ENCODE results near the gene RAB31. TPM values are rescaled to one million over a fixed set of nuclear protein-coding genes. Genes with fewer than 3 reads are reported as not detected.
A peak's percentile ranks its signal among the peaks of the same experiment; 100 is the strongest.

Gene RAB31
- total RNA-seq, 1 experiment from 2014 or later: 118 TPM

- H3K4me3 ChIP-seq (ENCODE audit: low read depth in 2 of 2, low read length in 2 of 2): peak overlapping the region in 1 of 2 experiments; percentile 29; a peak in 2 of 4 replicates
- no peaks in the 10 kb centered on the region for H3K36me3 ChIP-seq (ENCODE audit: control insufficient read depth, insufficient read depth, low read length)
- peak overlapping the region; percentile 73 for H3K27ac ChIP-seq (ENCODE audit: low read length)
- in situ Hi-C loops (cut with HindIII; ENCODE audit: low pct_unique_long_range_greater_than_20kb, low sequenced_read_pairs) (no loop called here), intact Hi-C loops (cut with micrococcal nuclease; ENCODE audit: unreplicated experiment) (loop anchor here (10.0 kb wide), 1 partner anchor 87 kb away; the partner anchor contains the start of gene VAPA)
- ATAC-seq: peak; percentile 91
- H3K4me1 ChIP-seq (ENCODE audit: control insufficient read depth, insufficient read depth, low read length): peaks cover 64% of the 10 kb centered on the region
- H3K27me3 ChIP-seq (ENCODE audit: control insufficient read depth, insufficient read depth, low read length): no peaks in the 10 kb centered on the region
- H3K9me3 ChIP-seq (ENCODE audit: control insufficient read depth, insufficient read depth, low read depth, low read length): no peaks in the 10 kb centered on the region
- peak; percentile 91 for DNase-seq (ENCODE audit: low read depth, low spot score)
- TF ChIP-seq POLR2AphosphoS5 (IDR thresholded peaks at IDR 0.05; ENCODE audit: low read depth, low read length) (peak; percentile 40; the same call in 1 of the 2 replicates), TCF7L2 (IDR thresholded peaks at IDR 0.05; ENCODE audit: low read depth, low read length) (no peak), REST (IDR thresholded peaks at IDR 0.05; ENCODE audit: insufficient read depth in 1 of 2, low read depth in 2 of 2, low read length in 1 of 2) (no peak), SIN3A (IDR thresholded peaks at IDR 0.05; ENCODE audit: borderline replicate concordance, insufficient read depth, low read depth, low read length) (no peak; the same call in 1 of the 2 replicates)
- ChIA-PET POLR2A (no interaction called here), CTCF (no interaction called here)
- no TSS peak for BruUV-seq (replicated peaks)
These were observed 119.8 kb downstream of the RAB31 start for GRCh38 chr18:9827793-9828505.

- H3K9me3 ChIP-seq (ENCODE audit: control insufficient read depth, insufficient read depth, low read depth, low read length): no peaks in the 10 kb centered on the region
- intact Hi-C loops (cut with micrococcal nuclease; ENCODE audit: unreplicated experiment) (loop anchor here (10.0 kb wide), 1 partner anchor 86 kb away; the partner anchor contains the start of gene VAPA), in situ Hi-C loops (cut with HindIII; ENCODE audit: low pct_unique_long_range_greater_than_20kb, low sequenced_read_pairs) (no loop called here)
- peak overlapping the region in 1 of 2 experiments; percentile 29; a peak in 2 of 4 replicates for H3K4me3 ChIP-seq (ENCODE audit: low read depth in 2 of 2, low read length in 2 of 2)
- ChIA-PET POLR2A (no interaction called here), CTCF (no interaction called here)
- no peaks in the 10 kb centered on the region for H3K27me3 ChIP-seq (ENCODE audit: control insufficient read depth, insufficient read depth, low read length)
- ATAC-seq (no peak), DNase-seq (ENCODE audit: low read depth, low spot score) (no peak)
- TF ChIP-seq TCF7L2 (IDR thresholded peaks at IDR 0.05; ENCODE audit: low read depth, low read length) (no peak), REST (IDR thresholded peaks at IDR 0.05; ENCODE audit: insufficient read depth in 1 of 2, low read depth in 2 of 2, low read length in 1 of 2) (no peak), POLR2AphosphoS5 (IDR thresholded peaks at IDR 0.05; ENCODE audit: low read depth, low read length) (no peak), SIN3A (IDR thresholded peaks at IDR 0.05; ENCODE audit: borderline replicate concordance, insufficient read depth, low read depth, low read length) (no peak), CTCF (IDR thresholded peaks at IDR 0.05) (no peak)
- H3K36me3 ChIP-seq (ENCODE audit: control insufficient read depth, insufficient read depth, low read length): no peaks in the 10 kb centered on the region
- no TSS peak for BruUV-seq (replicated peaks)
- peak overlapping the region; percentile 73 for H3K27ac ChIP-seq (ENCODE audit: low read length)
- peaks cover 60% of the 10 kb centered on the region for H3K4me1 ChIP-seq (ENCODE audit: control insufficient read depth, insufficient read depth, low read length)
These were observed 120.7 kb downstream of the RAB31 start for GRCh38 chr18:9828506-9829396.
